Measurements from ENCODE around the gene RSAD2.

DNA sequence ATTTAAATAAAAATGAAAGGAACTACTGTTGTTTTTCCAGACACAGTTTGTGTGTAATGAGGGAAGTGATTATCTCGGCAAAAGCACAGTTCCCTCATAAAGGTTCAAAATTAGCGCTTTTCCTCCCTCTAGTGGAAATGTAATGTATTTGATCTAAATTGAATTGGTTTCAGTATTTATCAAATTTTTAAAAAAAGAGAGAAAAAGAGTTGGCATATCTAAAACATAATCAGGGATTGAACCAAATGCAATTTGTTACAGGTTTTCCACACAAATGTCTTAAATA lies 49.3 kb upstream of the RSAD2 start:
- TF ChIP-seq, protein P1, sequence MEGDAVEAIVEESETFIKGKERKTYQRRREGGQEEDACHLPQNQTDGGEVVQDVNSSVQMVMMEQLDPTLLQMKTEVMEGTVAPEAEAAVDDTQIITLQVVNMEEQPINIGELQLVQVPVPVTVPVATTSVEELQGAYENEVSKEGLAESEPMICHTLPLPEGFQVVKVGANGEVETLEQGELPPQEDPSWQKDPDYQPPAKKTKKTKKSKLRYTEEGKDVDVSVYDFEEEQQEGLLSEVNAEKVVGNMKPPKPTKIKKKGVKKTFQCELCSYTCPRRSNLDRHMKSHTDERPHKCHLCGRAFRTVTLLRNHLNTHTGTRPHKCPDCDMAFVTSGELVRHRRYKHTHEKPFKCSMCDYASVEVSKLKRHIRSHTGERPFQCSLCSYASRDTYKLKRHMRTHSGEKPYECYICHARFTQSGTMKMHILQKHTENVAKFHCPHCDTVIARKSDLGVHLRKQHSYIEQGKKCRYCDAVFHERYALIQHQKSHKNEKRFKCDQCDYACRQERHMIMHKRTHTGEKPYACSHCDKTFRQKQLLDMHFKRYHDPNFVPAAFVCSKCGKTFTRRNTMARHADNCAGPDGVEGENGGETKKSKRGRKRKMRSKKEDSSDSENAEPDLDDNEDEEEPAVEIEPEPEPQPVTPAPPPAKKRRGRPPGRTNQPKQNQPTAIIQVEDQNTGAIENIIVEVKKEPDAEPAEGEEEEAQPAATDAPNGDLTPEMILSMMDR (IDR thresholded peaks at IDR 0.05; ENCODE audit: low read length) = peak; percentile 50
- no peak for TF ChIP-seq EZH2 (IDR thresholded peaks at IDR 0.05; ENCODE audit: borderline replicate concordance, low read length)
